HTERT RPE-1 (cell line): ENCODE data around the gene SCAANT1.

Source experiments
- in situ Hi-C: fragments of 300-500 bp; cut with MboI; formaldehyde crosslinking; loops from 4 replicates; pipeline ENCODE4 v1.14.3; 2020; ENCODE audit warnings: low sequenced_read_pairs

The SCAANT1 gene

DNA sequence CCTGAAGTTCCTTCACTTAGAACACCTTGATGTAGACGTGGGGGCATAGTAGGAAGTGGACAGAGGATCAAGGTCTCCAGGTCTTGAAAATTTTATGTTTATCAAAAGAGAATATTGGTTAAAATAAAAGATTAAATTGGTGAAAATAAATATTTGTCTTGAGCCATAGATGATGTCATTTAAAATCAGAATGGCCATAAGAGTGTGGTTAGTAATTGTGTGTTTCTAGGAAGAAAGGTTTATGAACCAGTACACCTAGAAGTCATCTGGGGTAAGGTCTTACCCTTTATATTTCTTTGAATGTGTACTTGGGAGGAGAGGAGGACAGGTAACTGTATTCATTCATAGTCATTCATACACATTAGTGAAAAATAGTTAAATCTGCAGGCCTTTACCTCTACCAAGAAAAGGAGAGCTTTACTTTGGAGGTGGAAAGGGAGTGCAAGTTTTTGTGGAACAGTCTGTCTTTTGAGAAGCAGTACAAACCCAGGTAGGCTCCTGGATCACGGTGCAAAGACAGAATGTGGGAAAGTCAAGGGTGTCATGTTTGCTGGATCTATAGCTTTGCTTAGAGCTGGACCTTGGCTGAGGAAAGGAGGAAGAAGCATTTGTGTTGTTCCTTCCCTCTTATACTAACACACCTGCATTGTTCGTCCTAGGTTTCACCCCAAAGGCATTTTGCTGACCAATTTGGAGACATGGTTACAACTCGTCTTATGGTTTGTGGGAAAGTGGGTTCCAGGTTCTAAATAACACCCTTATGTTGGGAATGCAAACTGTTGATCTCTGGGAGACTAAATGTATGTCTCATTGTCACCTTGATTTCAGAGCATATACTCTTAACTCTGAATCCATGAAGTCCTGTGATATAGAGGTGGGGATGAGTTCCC is 6.2 kb downstream of the SCAANT1 start:
- in situ Hi-C loops: no loop called here

DNA sequence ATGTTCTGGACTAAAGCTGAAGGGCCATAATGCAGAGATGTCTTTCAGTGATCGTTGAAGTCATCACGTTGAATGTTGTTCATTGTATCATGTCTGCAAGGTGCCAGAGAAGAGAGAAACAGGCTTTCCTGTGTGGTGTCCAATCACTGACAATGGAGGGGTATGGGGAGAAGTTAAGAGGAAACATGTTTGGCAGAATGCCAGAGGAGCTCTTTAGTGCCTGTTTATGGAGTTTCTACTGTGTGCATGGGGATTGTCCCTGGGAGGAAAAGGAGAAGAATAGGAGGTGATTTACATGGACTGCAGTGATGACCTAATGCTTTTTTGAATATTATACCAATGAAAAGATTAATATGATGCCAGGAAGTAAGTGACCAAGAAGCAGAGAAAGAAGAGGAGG is 11.7 kb downstream of the SCAANT1 start:
- in situ Hi-C loops: no loop called here

DNA sequence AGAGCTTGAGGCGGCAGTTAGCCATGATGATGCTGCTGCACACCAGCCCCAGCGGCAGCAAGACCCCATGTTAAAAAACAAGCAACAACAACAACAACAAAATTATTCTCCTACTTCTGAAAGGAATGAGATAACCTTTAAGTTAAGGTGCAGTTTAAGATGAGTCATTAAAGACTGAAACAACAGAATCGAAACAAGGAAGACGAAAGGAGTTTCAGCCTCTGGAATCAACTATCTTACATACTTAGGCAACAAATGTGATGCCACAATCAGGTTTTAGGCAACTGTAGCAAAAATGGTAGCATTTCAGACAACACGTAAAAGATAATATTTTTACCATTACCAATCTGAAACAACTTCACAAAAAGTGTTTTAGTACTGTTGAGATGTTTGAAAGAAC is 12.2 kb downstream of the SCAANT1 start:
- in situ Hi-C loops: no loop called here

DNA sequence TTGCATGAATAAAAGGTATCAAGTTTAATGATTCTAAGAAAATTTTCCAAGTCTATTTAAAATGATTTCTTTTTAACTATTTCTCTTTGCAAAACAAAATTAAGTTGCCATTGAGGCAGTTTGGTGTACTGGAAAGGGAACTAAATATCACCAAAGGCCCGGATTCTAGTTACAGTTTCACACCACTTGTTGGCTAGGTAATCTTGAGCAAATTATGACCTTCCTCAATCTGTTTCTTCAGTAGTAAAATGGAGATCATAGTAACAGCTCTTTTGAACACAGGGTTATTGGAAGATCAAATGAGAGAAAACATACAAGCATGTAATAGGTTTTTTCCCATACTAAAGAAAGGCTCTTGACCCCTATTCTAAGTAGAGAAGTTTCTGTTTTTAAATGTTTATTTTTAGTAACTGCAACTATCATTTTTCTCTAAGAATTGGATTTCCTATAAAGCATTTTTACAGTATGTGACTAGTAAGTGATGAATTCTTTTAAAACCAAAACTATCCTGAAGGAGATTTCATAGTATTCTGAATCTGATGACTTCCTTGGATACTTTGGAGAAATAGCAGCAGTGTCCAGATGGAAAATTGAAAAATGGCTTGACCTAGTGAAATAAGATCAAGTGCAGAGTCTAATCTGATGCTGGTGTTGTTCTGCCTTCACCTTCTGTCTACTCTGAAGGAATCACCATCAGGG is 15.7 kb downstream of the SCAANT1 start:
- in situ Hi-C loops: no loop called here

DNA sequence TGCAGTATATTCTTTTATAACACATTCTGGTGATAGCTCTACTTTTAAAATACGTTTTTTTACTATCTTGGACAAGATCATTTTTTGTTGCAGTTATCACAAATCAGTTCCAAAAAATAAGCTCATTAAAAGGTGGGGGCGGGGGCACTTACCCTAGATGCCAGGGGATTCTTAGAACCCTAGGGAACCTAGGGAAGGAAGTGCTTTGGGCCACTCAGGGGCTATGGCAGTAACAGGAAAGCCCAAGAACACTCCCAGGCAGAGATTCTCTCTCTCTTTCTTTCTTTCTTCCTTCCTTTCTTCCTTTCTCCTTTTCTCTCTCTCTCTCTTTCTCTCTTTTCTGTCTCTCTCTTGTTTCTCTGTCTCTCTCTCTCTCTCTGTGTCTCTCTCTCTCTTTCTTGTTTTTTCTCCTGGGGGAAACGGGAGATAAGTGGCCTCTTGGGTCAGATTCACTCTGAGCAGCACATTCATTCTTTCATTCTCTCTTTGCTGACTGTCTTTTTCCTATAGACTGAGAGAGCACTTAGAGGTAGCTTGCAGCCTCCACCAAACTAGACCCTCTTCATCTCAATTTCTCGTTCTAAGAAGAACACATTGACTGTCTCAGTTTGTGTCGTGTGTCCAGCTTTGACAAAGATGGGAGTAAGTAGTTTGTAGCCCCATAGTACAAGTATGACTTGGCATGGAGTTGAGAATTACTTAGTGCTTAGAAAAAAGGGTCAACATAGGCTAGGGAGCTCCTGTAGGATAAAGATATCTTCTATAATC is 16.6 kb downstream of the SCAANT1 start:
- in situ Hi-C loops: no loop called here

DNA sequence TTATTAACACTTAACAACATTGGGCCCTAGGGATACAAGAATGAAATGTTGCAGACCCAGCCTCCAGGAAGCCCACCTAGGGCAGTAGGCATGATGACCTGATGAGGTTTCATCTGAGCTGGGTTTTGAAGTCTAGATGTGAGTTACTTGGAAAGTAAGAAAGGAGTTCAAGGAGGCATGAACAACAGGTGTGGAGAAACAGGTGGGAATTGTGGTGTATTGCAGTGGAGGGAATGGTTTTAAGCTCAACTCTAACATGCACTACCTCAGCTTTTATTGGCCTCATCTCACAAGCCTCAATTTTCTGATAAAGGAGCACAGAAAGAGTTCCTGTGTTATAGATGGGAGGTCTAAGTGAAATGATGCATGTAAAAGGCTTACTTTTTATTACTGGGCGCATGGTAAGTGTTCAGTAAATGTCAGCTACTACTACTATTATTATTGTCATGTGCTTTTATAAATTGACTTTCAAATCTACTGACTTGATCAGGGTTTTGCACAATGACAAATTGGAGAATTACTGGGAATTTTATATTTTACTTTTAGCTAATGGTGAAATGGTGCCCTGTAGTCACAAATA is 19.3 kb downstream of the SCAANT1 start:
- in situ Hi-C loops: no loop called here

DNA sequence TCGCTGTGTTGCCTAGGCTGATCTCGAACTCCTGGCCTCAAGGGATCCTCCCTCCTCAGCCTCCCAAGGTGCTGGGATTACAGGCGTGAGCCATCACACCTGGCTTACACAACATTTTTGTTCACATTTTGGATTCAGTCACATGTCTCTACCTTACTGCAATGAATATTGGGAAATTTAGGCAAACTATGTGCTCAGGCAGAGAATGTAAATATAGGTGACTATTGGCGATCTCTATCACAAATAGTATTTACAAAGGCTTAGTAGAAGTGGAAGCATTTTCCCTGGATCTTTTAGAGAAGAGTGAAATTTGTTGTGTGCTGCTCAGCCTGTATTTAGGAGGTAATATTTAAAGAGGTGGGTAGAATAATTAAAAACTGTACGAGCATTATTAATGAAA is 20.7 kb downstream of the SCAANT1 start:
- in situ Hi-C loops: no loop called here

DNA sequence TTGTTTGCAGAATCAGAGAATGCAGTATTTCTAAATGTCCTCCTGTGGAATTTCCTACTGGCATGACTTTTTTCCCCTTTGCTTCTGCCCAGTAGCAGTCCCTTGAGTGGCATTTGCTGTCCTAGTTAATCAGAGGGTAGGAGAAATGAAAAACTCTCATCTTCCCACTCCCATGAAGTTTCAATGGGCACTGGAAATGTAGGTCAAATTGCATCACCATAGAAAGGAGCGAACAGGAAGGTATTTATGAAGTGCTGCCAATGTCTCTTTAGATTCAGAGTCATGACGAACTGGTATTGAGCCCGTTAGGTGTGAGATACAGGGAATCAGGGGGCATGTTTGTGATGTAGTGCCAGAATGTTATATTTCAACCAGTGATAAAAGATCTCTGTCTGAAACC is 25.3 kb downstream of the SCAANT1 start:
- in situ Hi-C loops: no loop called here

DNA sequence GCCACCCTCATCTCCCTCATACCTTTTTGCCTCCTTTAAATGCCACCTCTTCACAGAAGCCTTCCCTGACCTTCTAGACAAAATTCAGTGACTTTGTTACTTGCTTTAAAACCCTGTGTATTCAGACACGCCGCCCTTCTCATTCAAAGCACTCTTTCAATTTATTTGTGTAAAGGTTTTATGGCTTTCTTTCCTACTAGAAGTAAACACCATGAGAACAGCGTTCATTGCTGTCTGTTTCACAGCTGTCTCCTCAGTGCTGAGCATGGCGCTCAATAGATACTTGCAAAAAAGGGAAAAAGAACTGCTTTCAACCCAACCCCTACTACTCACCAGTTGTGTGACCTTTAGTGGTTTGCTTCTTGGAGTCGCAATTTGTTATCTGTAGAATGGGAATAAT is 31.5 kb downstream of the SCAANT1 start:
- in situ Hi-C loops: no loop called here

DNA sequence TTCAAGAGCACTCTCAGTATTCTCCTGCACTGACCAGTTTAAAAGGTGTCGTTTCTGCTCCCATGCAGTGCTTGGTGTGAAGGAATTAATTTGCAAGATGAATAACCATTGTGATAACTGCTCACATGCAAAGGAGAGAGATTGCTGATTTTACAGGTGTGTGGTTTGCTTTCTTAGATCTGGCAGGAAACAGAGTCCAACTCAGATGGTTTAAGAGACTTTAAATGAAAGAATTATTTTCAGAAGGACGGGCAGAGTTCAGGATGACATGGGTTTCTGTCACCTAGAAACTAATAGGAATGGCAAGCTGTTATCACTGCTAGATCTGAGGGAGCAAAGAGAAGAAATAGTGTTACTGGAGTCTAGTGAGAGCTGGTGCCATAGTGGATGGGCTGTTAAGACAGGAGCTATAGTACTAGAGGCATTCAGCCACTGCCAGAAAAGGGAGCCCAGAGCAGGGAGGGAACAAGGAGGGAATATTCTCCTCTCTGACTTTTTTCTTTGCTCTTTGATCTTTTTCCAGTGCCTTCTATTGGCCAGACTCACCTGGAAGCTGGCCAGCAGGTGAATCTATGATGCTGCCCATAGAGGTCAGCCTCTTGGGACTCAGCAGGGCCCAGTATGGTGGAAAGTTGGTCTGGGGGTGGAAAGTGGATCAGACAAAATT is 33.7 kb downstream of the SCAANT1 start:
- in situ Hi-C loops: no loop called here

DNA sequence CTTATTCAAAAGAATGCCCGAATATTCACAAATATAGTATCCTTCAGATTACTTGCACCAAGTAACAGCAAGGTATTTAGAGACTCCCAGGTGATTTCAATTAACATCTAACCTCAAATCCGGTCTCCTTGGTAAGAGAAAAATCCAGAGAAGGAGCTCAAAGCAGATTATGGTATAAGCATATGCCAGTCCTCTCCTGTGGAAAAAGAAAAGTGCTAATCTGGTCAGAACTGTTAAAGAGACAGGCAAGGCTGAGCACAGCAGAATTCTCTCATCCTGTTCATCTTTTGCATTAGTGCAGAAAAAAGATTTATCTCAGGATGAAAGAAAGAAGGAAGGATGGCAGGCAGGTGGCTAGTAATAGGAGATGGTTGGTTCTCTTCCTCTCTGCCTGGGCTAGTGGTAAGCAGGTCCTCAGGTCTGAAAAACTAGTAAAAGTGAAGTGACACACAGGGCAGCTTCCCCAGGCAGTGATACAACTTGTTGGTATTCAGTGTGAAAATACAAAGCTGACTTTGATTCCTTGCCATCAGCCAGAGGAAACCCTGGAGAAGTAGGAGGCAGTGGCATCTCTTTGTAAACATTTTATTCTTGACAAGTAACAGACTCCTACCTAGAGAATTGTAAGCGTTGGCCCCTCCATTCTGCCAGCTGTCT is 34.3 kb downstream of the SCAANT1 start:
- in situ Hi-C loops: no loop called here

DNA sequence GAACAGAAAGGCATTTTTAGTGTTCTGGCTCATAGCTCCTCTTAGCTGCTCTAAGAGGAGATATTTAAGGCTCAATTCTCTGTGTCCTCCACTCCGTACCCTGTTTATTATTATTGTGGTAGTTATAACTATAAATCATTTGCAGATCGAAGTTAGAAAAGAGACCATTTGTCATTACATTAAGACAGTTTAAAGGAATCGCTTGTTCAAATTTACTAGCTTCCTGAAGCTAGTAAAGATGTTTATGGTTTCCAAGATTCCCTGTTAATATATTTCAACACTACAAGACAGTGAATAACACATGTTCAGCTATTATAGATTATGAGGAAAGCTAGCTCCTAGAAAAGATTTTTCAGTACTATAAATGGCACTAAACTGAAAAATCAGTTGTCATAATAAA is 35.9 kb downstream of the SCAANT1 start:
- in situ Hi-C loops: no loop called here

DNA sequence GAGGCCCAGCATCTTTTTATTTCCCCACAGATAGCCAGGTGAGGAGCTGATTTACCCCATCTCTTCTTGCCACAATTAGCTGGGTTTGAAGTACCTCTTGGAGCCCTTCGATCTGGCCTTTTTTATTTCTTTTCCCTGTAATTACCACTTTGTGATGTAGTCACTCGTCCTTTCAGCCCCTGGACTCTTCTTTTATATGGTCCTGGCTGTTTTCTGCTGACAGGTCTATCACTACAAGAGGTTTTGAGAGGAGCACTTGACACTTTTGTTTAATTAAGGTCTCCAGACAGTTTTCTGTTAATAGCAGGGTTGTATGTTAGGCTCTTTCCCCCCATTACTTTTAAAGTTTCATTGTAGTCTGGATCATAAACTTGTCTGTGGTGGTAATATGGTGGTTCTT is 36.7 kb downstream of the SCAANT1 start:
- in situ Hi-C loops: no loop called here

DNA sequence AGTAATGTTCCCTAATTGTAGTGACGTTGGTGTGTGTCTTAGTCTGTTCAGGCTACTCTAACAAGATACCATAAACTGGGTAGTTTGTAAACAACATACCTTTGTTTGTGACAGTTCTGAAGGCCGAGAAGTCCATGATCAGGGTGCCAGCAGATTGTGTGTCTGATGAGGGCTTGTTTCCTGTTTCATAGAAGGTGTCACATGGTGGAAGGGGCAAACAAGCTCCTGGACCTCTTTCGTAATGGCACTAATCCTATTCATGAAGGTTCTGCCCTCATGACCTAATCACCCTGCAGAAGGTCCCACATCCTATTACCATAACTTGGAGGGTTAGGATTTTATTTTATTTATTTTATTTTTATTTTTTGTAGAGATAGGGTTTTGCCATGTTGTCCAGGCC is 37.4 kb downstream of the SCAANT1 start:
- in situ Hi-C loops: no loop called here

DNA sequence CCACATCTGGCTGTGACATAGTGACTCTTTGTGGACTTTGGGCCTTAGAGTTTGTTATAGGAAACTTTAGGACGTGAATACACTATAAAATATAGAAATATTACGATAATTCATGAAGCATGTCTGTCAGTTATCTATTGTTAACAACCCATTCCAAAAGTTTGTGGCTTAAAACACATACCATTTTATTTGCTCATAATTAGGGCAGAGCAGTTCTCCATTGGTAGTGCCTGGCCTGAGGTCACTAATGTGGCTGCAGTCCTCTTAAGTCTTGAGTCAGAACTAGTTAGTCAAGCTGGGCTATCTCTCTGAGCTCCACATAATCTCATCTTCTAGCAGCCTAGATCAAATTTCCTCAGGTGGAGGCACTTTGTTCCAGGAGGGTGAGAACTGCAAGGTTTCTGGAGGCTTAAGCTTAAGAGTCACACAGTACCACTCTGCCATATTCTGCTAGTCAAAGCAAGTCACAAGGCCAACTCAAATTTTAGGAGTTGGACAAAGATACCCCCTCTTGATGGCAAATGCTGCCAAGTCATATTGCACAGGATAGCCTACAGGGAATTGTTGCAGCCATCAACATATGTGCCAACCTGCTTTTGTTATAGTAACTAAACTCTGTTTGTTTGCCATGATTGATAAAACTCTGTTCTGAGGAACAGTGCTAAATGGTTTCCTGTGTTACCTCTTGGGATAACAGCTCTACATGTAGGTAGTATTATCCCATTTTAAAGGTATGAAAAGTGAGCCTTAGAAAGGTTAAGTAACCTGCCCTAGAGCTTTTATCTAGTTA is 39.9 kb downstream of the SCAANT1 start:
- in situ Hi-C loops: no loop called here

DNA sequence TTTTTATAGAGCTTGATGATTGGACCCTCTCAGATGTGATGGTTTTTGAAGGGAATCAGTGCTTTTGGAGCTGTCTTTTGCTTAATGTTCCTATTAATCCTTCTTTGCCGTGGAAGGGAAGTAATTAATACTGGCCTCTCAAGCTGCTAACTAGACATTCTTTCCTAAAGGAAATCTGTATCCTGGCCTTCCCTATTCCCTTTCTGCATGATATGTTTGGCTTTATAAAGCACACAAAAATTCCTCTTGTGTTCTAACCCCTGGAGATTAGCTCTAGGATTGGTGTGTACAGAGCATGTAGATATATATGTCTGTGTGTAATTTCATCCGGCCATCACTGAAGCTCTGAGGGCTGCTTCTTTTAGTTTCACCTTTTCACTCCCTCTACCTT is 41.6 kb downstream of the SCAANT1 start:
- in situ Hi-C loops: no loop called here

DNA sequence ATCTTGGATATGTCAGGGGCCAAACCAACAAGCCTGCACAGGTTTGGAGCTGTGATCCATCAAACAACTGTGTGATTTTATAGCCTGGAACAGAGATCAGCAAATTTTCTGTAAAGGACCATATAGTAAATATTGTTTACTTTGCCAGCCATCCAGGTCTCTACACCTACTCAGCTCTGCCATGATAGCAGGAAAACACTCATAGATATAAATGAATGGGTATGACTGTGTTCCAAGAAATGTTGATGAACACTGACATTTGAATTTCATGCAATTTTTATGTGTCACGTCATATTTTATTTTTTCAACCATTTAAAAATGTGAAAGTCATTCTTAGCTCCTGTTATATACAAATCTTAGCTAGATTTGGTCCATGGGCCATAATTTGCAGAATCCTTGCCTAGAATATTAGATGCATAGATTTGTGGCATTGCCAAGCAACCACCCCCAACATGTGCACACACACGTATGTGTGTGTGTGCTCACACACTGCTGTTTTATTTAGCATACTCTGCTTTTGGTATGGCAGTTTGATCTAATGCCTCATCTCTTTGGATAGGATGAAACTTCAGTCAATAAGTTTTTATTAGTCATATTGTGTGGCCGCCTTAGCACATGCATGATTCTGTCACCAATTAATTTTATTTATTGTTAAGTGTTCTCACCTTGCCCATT is 42.1 kb downstream of the SCAANT1 start:
- in situ Hi-C loops: no loop called here

DNA sequence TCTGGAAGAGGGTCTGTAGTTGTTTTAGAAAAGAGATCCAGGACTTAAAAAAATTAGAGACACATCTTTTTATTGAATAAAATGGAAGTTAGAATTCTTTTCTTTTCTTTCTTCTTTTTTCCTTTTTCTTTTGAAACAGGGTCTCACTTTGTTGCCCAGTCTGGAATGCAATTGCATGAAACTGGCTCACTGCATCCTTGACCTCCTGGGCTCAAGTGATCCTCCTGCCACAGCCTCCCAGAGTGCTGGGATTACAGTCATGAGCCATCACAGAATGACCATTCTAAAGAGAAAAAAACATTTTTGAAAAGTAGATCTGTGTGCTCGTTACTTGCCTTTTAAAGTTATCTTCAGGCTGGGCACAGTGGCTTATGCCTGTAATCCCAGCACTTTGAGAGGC is 45.0 kb downstream of the SCAANT1 start:
- in situ Hi-C loops: no loop called here

DNA sequence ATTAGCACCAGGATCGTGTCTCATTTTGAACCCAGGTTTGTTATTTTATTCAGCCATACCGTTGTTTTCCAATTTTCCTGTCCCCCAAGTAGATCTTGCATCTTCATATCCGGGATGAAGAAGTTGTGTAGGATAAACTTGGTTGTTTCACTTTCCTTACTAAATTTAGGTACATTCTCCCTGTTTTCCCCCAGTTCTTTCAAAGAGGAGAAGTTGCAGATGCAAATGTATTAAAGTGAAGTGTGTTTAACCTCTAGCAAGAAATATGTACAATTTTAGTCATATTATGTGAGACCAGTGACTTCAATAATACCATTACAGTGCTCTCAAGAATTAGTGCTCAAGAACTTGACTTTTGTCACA is 47.2 kb downstream of the SCAANT1 start:
- in situ Hi-C loops: no loop called here
